Measurements from ENCODE around the gene FN3K.
A peak's percentile ranks its signal among the peaks of the same experiment; 100 is the strongest.
"Not testable (repeated sequence)": the region's sequence is repeated elsewhere in the genome, so short reads cannot be mapped to it uniquely, and the experiment has no call there.

Gene FN3K

GRCh38 chr17:82772026-82772425, 36.6 kb downstream of the FN3K start:
- H3K27me3 ChIP-seq (ENCODE audit: control insufficient read depth in 5 of 5, insufficient read depth in 4 of 5, low read length in 5 of 5): no peaks in the 10 kb centered on the region
- no peak overlapping the region for H3K4me3 ChIP-seq (ENCODE audit: low read depth in 1 of 5, low read length in 5 of 5)
- no peaks in the 10 kb centered on the region for H3K9me3 ChIP-seq (ENCODE audit: control insufficient read depth in 5 of 5, low read length in 5 of 5)
- H3K4me1 ChIP-seq (ENCODE audit: control insufficient read depth in 5 of 5, insufficient read depth in 5 of 5, low read length in 5 of 5): peaks cover 0 to 9% (median 4%) of the 10 kb centered on the region in 5 donors
- H3K36me3 ChIP-seq (ENCODE audit: control insufficient read depth in 5 of 5, insufficient read depth in 5 of 5, low read length in 5 of 5): peaks cover 4 to 45% (median 34%) of the 10 kb centered on the region in 5 donors
- H3K27ac ChIP-seq (ENCODE audit: low read depth, low read length): no peak overlapping the region
- H3K9ac ChIP-seq (ENCODE audit: low read length in 5 of 5): no peak overlapping the region

GRCh38 chr17:82774456-82774855, 39.0 kb downstream of the FN3K start:
- Histone ChIP-seq H3K36me3 (ENCODE audit: control insufficient read depth in 5 of 5, insufficient read depth in 5 of 5, low read length in 5 of 5) (peaks cover 0 to 30% (median 21%) of the 10 kb centered on the region in 5 donors), H3K4me3 (ENCODE audit: low read depth in 1 of 5, low read length in 5 of 5) (peak overlapping the region in 3 of 5 donors; percentile 5 to 34 (median 31))
- H3K27me3 ChIP-seq (ENCODE audit: control insufficient read depth in 5 of 5, insufficient read depth in 4 of 5, low read length in 5 of 5); H3K4me1 ChIP-seq (ENCODE audit: control insufficient read depth in 5 of 5, insufficient read depth in 5 of 5, low read length in 5 of 5); H3K9ac ChIP-seq (ENCODE audit: low read length in 5 of 5); H3K9me3 ChIP-seq (ENCODE audit: control insufficient read depth in 5 of 5, low read length in 5 of 5); H3K27ac ChIP-seq (ENCODE audit: low read depth, low read length): not testable (repeated sequence)

- no peaks in the 10 kb centered on the region for H3K27me3 ChIP-seq (ENCODE audit: control insufficient read depth in 5 of 5, insufficient read depth in 4 of 5, low read length in 5 of 5)
- H3K4me1 ChIP-seq (ENCODE audit: control insufficient read depth in 5 of 5, insufficient read depth in 5 of 5, low read length in 5 of 5): peaks cover 0 to 14% (median 7%) of the 10 kb centered on the region in 5 donors
- no peaks in the 10 kb centered on the region for H3K9me3 ChIP-seq (ENCODE audit: control insufficient read depth in 5 of 5, low read length in 5 of 5)
- H3K4me3 ChIP-seq (ENCODE audit: low read depth in 1 of 5, low read length in 5 of 5): peak overlapping the region in 3 of 5 donors; percentile 5 to 34 (median 31)
- no peak overlapping the region for H3K9ac ChIP-seq (ENCODE audit: low read length in 5 of 5)
- H3K27ac ChIP-seq (ENCODE audit: low read depth, low read length): no peak overlapping the region
- H3K36me3 ChIP-seq (ENCODE audit: control insufficient read depth in 5 of 5, insufficient read depth in 5 of 5, low read length in 5 of 5): peaks cover 0 to 28% (median 18%) of the 10 kb centered on the region in 5 donors
These were observed 39.8 kb downstream of the FN3K start for GRCh38 chr17:82775001-82775823.

- Histone ChIP-seq H3K4me3 (ENCODE audit: low read depth in 1 of 5, low read length in 5 of 5) (no peak overlapping the region), H3K4me1 (ENCODE audit: control insufficient read depth in 5 of 5, insufficient read depth in 5 of 5, low read length in 5 of 5) (peaks cover 0 to 14% (median 7%) of the 10 kb centered on the region in 5 donors), H3K9ac (ENCODE audit: low read length in 5 of 5) (no peak overlapping the region), H3K27ac (ENCODE audit: low read depth, low read length) (no peak overlapping the region), H3K36me3 (ENCODE audit: control insufficient read depth in 5 of 5, insufficient read depth in 5 of 5, low read length in 5 of 5) (peaks cover 0 to 28% (median 18%) of the 10 kb centered on the region in 5 donors), H3K27me3 (ENCODE audit: control insufficient read depth in 5 of 5, insufficient read depth in 4 of 5, low read length in 5 of 5) (no peaks in the 10 kb centered on the region), H3K9me3 (ENCODE audit: control insufficient read depth in 5 of 5, low read length in 5 of 5) (no peaks in the 10 kb centered on the region)
These were observed 41.0 kb downstream of the FN3K start for GRCh38 chr17:82776454-82776853.

GRCh38 chr17:82777778-82778375, 42.5 kb downstream of the FN3K start:
- Histone ChIP-seq H3K4me1 (ENCODE audit: control insufficient read depth in 5 of 5, insufficient read depth in 5 of 5, low read length in 5 of 5) (peaks cover 0 to 24% (median 7%) of the 10 kb centered on the region in 5 donors), H3K36me3 (ENCODE audit: control insufficient read depth in 5 of 5, insufficient read depth in 5 of 5, low read length in 5 of 5) (peaks cover 0 to 28% (median 14%) of the 10 kb centered on the region in 5 donors)
- not testable (repeated sequence) for H3K4me3 ChIP-seq (ENCODE audit: low read depth in 1 of 5, low read length in 5 of 5); H3K27me3 ChIP-seq (ENCODE audit: control insufficient read depth in 5 of 5, insufficient read depth in 4 of 5, low read length in 5 of 5); H3K9me3 ChIP-seq (ENCODE audit: control insufficient read depth in 5 of 5, low read length in 5 of 5); H3K27ac ChIP-seq (ENCODE audit: low read depth, low read length); H3K9ac ChIP-seq (ENCODE audit: low read length in 5 of 5)

GRCh38 chr17:82779541-82779940, 44.1 kb downstream of the FN3K start:
- Histone ChIP-seq H3K4me3 (ENCODE audit: low read depth in 1 of 5, low read length in 5 of 5) (no peak overlapping the region), H3K4me1 (ENCODE audit: control insufficient read depth in 5 of 5, insufficient read depth in 5 of 5, low read length in 5 of 5) (peaks cover 0 to 25% (median 7%) of the 10 kb centered on the region in 5 donors), H3K36me3 (ENCODE audit: control insufficient read depth in 5 of 5, insufficient read depth in 5 of 5, low read length in 5 of 5) (peaks cover 0 to 33% (median 19%) of the 10 kb centered on the region in 5 donors), H3K27me3 (ENCODE audit: control insufficient read depth in 5 of 5, insufficient read depth in 4 of 5, low read length in 5 of 5) (no peaks in the 10 kb centered on the region), H3K9me3 (ENCODE audit: control insufficient read depth in 5 of 5, low read length in 5 of 5) (no peaks in the 10 kb centered on the region), H3K27ac (ENCODE audit: low read depth, low read length) (no peak overlapping the region), H3K9ac (ENCODE audit: low read length in 5 of 5) (no peak overlapping the region)

GRCh38 chr17:82780195-82780594, 44.8 kb downstream of the FN3K start:
- peaks cover 0 to 38% (median 22%) of the 10 kb centered on the region in 5 donors for H3K36me3 ChIP-seq (ENCODE audit: control insufficient read depth in 5 of 5, insufficient read depth in 5 of 5, low read length in 5 of 5)
- no peaks in the 10 kb centered on the region for H3K9me3 ChIP-seq (ENCODE audit: control insufficient read depth in 5 of 5, low read length in 5 of 5)
- H3K4me1 ChIP-seq (ENCODE audit: control insufficient read depth in 5 of 5, insufficient read depth in 5 of 5, low read length in 5 of 5): peaks cover 0 to 21% (median under 1%) of the 10 kb centered on the region in 5 donors
- H3K27me3 ChIP-seq (ENCODE audit: control insufficient read depth in 5 of 5, insufficient read depth in 4 of 5, low read length in 5 of 5): no peaks in the 10 kb centered on the region
- no peak overlapping the region for H3K27ac ChIP-seq (ENCODE audit: low read depth, low read length)
- no peak overlapping the region for H3K9ac ChIP-seq (ENCODE audit: low read length in 5 of 5)
- no peak overlapping the region for H3K4me3 ChIP-seq (ENCODE audit: low read depth in 1 of 5, low read length in 5 of 5)

GRCh38 chr17:82780971-82781893, 45.8 kb downstream of the FN3K start:
- no peaks in the 10 kb centered on the region for H3K9me3 ChIP-seq (ENCODE audit: control insufficient read depth in 5 of 5, low read length in 5 of 5)
- H3K4me3 ChIP-seq (ENCODE audit: low read depth in 1 of 5, low read length in 5 of 5): no peak overlapping the region
- H3K9ac ChIP-seq (ENCODE audit: low read length in 5 of 5): no peak overlapping the region
- H3K27ac ChIP-seq (ENCODE audit: low read depth, low read length): no peak overlapping the region
- peaks cover 0 to 21% (median 0%) of the 10 kb centered on the region in 5 donors for H3K4me1 ChIP-seq (ENCODE audit: control insufficient read depth in 5 of 5, insufficient read depth in 5 of 5, low read length in 5 of 5)
- H3K36me3 ChIP-seq (ENCODE audit: control insufficient read depth in 5 of 5, insufficient read depth in 5 of 5, low read length in 5 of 5): peaks cover 0 to 38% (median 22%) of the 10 kb centered on the region in 5 donors
- H3K27me3 ChIP-seq (ENCODE audit: control insufficient read depth in 5 of 5, insufficient read depth in 4 of 5, low read length in 5 of 5): no peaks in the 10 kb centered on the region

- H3K4me1 ChIP-seq (ENCODE audit: control insufficient read depth in 5 of 5, insufficient read depth in 5 of 5, low read length in 5 of 5): peaks cover 0 to 21% (median under 1%) of the 10 kb centered on the region in 5 donors
- H3K9ac ChIP-seq (ENCODE audit: low read length in 5 of 5): no peak overlapping the region
- peak overlapping the region; percentile 23 for H3K27ac ChIP-seq (ENCODE audit: low read depth, low read length)
- no peaks in the 10 kb centered on the region for H3K27me3 ChIP-seq (ENCODE audit: control insufficient read depth in 5 of 5, insufficient read depth in 4 of 5, low read length in 5 of 5)
- peak overlapping the region in 2 of 5 donors; percentile 32 to 45 for H3K4me3 ChIP-seq (ENCODE audit: low read depth in 1 of 5, low read length in 5 of 5)
- peaks cover 0 to 32% (median 17%) of the 10 kb centered on the region in 5 donors for H3K36me3 ChIP-seq (ENCODE audit: control insufficient read depth in 5 of 5, insufficient read depth in 5 of 5, low read length in 5 of 5)
- no peaks in the 10 kb centered on the region for H3K9me3 ChIP-seq (ENCODE audit: control insufficient read depth in 5 of 5, low read length in 5 of 5)
These were observed 46.5 kb downstream of the FN3K start for GRCh38 chr17:82781894-82782274.
